Mucosa of rectum (tissue), 2 donors: ENCODE data around the gene FOXF1.

Experiments
- H3K27ac ChIP-seq, 2 donors: one replicate each; pipeline ENCODE4 v1.7.0; 2013; ENCODE audit warnings: inconsistent platforms in 2 of 2, low read depth in 2 of 2, low read length in 2 of 2
- H3K27me3 ChIP-seq, 2 donors: one replicate each; pipeline ENCODE4 v1.7.0; 2013; ENCODE audit warnings: low read length in 2 of 2; ENCODE audit not compliant: control insufficient read depth in 2 of 2, insufficient read depth in 2 of 2
- H3K36me3 ChIP-seq, 2 donors: one replicate each; pipeline ENCODE4 v1.7.0; 2013; ENCODE audit warnings: low read length in 2 of 2; ENCODE audit not compliant: control insufficient read depth in 2 of 2, insufficient read depth in 2 of 2
- H3K4me1 ChIP-seq, 2 donors: one replicate each; pipeline ENCODE4 v1.7.0; 2013; ENCODE audit warnings: low read length in 2 of 2, mild to moderate bottlenecking in 1 of 2; ENCODE audit not compliant: control insufficient read depth in 2 of 2, insufficient read depth in 2 of 2
- H3K4me3 ChIP-seq, 2 donors: one replicate each; pipeline ENCODE4 v1.7.0; 2013; ENCODE audit warnings: low read length in 2 of 2
- H3K9ac ChIP-seq, 2 donors: one replicate each; pipeline ENCODE4 v1.7.0; 2013; ENCODE audit warnings: low read length in 2 of 2, low read depth in 1 of 2, mild to moderate bottlenecking in 1 of 2
- H3K9me3 ChIP-seq, 2 donors: one replicate each; pipeline ENCODE4 v1.7.0; 2013; ENCODE audit warnings: low read length in 2 of 2; ENCODE audit not compliant: control insufficient read depth in 2 of 2
- donor health status: healthy.
- donor health status: Normal muscosa, but diverticular disease.

Gene FOXF1

DNA sequence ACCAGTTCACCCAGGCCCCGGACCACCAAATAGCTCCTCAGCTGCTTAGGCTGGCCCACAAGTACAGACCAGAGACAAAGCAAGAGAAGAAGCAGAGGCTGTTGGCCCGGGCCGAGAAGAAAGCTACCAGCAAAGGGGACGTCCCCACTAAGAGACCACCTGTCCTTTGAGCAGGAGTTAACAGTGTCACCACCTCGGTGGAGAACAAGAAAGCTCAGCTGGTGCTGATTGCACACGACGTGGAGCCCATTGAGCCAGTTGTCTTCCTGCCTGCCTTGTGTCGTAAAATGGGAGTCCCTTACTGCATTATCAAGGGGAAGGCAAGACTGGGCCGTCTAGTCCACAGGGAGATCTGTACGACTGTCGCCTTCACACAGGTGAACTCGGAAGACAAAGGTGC lies 15.4 kb downstream of the FOXF1 start:
- no peak overlapping the region for H3K27ac ChIP-seq
- no peaks in the 10 kb centered on the region for H3K9me3 ChIP-seq
- H3K36me3 ChIP-seq = no peaks in the 10 kb centered on the region
- H3K9ac ChIP-seq = no peak overlapping the region
- H3K27me3 ChIP-seq = no peaks in the 10 kb centered on the region
- H3K4me1 ChIP-seq = no peaks in the 10 kb centered on the region
- no peak overlapping the region for H3K4me3 ChIP-seq

DNA sequence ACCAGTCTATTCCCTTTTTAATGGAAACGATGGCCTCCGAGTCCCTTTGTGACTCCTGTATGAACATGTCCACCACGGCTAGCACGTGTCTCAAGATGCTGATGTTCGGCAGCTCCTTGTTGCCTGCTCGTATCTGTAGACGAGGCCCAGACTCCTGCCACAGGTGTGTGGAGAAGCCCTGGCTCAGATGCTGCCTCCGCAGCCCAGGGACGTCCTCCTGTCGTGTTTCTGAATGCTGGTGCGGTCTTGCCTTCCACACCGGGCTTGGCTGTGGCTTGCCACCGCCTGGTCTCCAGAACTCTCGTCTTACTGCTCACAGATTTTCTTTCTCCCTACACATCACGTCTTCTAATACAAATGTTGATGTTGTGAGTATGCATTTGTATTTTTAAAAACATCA lies 17.0 kb downstream of the FOXF1 start:
- Histone ChIP-seq H3K4me3 (no peak overlapping the region), H3K36me3 (no peaks in the 10 kb centered on the region), H3K4me1 (peaks cover 0 to 5% of the 10 kb centered on the region in 2 donors), H3K27ac (no peak overlapping the region), H3K9ac (no peak overlapping the region), H3K27me3 (no peaks in the 10 kb centered on the region), H3K9me3 (no peaks in the 10 kb centered on the region)

DNA sequence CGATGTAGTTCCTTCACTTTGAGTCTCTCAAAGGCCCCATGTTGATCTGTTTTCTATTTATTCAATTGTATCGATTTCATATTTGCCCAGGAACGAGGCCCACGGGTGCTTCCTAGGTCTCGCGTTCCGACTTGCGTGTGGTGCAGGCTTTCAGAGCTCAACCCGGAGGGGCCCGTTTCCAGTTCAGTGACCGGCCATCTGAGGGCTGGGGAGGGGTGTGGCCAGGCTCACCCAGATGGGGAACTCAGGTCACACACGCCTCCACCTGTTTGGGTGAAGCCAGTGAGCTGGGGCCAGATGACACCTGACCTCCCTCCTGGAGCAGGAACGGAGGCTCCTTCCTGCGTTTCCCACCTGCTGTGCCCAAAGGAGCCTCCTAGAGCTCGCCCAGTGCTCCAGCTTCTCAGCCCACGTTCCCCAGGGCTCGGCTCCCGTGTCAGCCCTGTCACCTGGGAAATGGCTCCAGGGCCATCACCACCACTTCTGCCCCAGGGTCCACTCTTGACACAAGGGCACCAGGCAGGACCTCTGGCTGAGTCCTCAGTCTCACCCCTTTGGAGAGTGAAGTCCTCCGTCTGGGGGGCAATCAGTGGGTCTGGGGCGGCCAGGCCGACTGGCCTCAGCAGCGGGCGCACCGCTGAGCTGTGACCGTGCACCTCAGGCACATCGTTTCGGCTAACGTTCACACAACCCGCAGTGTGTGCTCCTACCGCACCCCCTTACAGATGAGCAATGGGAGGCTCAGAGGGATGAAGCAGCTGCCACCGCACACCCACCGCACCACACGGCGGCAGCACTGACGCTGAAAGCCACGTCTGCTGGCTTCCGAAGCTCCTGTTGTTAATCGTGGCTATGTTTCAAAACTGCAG lies 18.0 kb downstream of the FOXF1 start:
- H3K4me3 ChIP-seq = no peak overlapping the region
- H3K4me1 ChIP-seq = peaks cover 0 to 5% of the 10 kb centered on the region in 2 donors
- peaks cover 0 to 3% of the 10 kb centered on the region in 2 donors for H3K36me3 ChIP-seq
- H3K27ac ChIP-seq = no peak overlapping the region
- no peak overlapping the region for H3K9ac ChIP-seq
- no peaks in the 10 kb centered on the region for H3K27me3 ChIP-seq
- H3K9me3 ChIP-seq = no peaks in the 10 kb centered on the region

- Histone ChIP-seq H3K27ac (no peak overlapping the region), H3K4me1 (peaks cover 0 to 5% of the 10 kb centered on the region in 2 donors), H3K27me3 (no peaks in the 10 kb centered on the region), H3K36me3 (peaks cover 3% of the 10 kb centered on the region in 2 donors), H3K4me3 (no peak overlapping the region), H3K9ac (no peak overlapping the region), H3K9me3 (no peaks in the 10 kb centered on the region)
Observed at GRCh38 chr16:86529160-86529559, 18.8 kb downstream of the FOXF1 start.

DNA sequence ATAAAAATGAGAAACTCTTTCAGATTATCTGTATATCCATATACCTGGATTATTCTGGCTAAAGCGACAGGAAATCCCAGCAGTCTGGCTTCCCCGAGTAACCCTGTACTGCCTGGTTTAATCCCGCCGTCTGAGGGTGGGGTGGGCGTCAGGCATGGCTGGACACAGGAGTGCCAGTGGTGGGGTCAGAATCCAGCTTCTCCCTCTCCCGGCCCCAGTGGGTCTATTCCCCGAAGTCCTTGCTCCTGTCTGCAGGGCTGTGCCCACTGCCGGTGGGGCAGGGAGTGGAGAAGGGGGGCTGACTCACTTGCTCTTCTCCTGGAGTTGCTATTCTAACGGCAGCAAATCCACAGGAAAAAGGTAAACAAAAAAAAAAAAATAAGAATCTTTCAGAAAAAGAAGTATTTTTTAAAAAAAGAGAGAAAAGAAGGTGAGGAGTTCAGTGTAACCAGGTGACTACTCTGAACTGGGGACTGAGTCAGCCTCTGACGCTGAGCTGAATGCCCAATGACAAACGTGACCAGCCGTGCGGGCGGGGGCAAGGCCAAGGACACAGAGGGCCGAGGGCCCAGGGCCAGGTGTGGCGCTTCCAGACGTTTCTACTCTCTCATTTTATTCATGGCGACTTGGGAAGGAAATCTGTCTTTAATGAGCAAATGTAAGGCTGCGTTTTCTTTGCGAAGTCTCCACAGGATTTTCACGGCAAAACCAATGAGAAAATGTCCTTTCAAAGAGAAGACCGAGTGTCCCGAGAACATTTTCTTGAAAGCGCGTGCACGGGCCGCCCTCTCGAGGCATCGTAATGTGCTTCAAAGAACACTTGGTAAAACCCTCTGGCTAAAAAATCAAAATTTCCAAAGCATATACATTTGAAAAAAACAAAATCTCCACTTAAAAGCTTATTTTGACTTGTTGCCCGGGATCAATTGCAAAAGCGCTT lies 20.2 kb downstream of the FOXF1 start:
- Histone ChIP-seq H3K9ac (no peak overlapping the region), H3K9me3 (no peaks in the 10 kb centered on the region), H3K4me3 (no peak overlapping the region), H3K27me3 (no peaks in the 10 kb centered on the region), H3K27ac (peak overlapping the region; percentile 27 to 44), H3K4me1 (peaks cover 0 to 5% of the 10 kb centered on the region in 2 donors), H3K36me3 (peaks cover 6 to 7% of the 10 kb centered on the region in 2 donors)

DNA sequence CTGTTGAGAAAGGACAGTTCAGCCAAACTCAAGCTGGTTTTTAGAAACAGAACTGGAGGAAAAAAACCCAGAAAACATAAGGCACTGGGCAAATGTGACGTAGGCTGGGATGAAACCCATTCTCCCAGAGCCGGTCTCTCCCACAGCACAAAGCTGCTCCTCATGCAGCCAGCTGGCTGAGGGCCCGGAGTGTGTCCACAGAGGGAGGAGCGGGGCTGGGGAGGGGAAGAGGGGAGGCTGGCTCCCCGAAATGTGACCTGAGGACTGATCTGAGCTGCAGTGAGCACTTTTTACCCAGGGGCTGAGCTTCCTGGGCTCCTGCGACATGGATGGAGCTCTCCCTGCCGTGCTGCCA lies 20.8 kb downstream of the FOXF1 start:
- Histone ChIP-seq H3K9ac (no peak overlapping the region), H3K27ac (peak overlapping the region; percentile 27 to 44), H3K27me3 (no peaks in the 10 kb centered on the region)

GRCh38 chr16:86531641-86532525 lies 21.6 kb downstream of the FOXF1 start:
- Histone ChIP-seq H3K4me3 (no peak overlapping the region), H3K27me3 (no peaks in the 10 kb centered on the region), H3K4me1 (peaks cover 0 to 5% of the 10 kb centered on the region in 2 donors), H3K9me3 (no peaks in the 10 kb centered on the region), H3K27ac (peak overlapping the region; percentile 27 to 44), H3K36me3 (peaks cover 7 to 13% of the 10 kb centered on the region in 2 donors), H3K9ac (no peak overlapping the region)

More for the DNA sequence above, 20.8 kb downstream of the FOXF1 start:
- no peaks in the 10 kb centered on the region for H3K9me3 ChIP-seq
- no peak overlapping the region for H3K4me3 ChIP-seq
- peaks cover 0 to 5% of the 10 kb centered on the region in 2 donors for H3K4me1 ChIP-seq
- peaks cover 7 to 8% of the 10 kb centered on the region in 2 donors for H3K36me3 ChIP-seq

DNA sequence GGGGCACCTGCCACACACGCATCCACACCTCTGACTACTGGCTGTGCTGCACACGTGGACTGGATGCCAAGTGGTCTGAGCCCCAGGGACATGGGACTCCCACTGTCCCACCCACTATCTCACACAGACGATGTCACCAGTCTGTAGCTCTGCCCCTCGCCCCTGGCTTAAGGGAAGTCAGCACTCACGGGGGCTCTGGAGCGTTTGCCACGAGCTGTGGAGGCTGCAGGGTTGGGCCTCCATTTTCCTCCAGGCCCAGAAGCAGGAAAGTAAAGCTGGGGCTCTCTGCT lies 22.1 kb downstream of the FOXF1 start:
- Histone ChIP-seq H3K36me3 (peaks cover 7 to 13% of the 10 kb centered on the region in 2 donors), H3K4me1 (peaks cover 0 to 5% of the 10 kb centered on the region in 2 donors), H3K27ac (no peak overlapping the region), H3K27me3 (no peaks in the 10 kb centered on the region), H3K4me3 (no peak overlapping the region), H3K9ac (no peak overlapping the region), H3K9me3 (no peaks in the 10 kb centered on the region)

DNA sequence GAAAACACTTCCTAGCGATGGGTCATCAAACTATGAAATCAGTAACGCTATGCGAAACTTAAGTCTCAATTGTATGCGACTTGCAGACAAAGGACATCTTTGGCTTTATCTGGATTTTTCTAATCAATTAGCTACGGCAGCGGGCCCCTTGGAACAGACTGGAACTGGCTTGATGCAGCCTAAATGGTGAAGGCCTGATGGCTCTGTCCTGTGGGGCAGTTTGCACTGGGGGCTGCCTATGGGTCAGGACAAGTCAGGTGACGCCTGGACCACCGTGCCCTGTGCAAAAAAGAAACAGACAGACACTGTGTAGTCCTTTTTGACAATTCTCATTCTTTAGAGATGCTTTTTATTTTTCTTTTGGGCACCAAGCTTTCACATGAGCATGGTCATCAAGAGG lies 22.7 kb downstream of the FOXF1 start:
- Histone ChIP-seq H3K9me3 (no peaks in the 10 kb centered on the region), H3K4me3 (no peak overlapping the region), H3K27me3 (no peaks in the 10 kb centered on the region), H3K4me1 (peaks cover 0 to 5% of the 10 kb centered on the region in 2 donors), H3K9ac (no peak overlapping the region), H3K36me3 (peaks cover 7 to 19% of the 10 kb centered on the region in 2 donors), H3K27ac (no peak overlapping the region)
